Measurements from ENCODE around the gene SKIC3. TPM values are rescaled to one million over a fixed set of nuclear protein-coding genes. Genes with fewer than 3 reads are reported as not detected.

The SKIC3 gene
- total RNA-seq = 10 to 100 TPM; 94.6 to 99.9 TPM
- polyA plus RNA-seq = 10 to 100 TPM; 46.4 to 48.0 TPM

- peak within 1 kb of the TSS; percentile 61 to 84 for H3K4me3 ChIP-seq (ENCODE audit: low read length in 2 of 2)
- Mint-ChIP-seq H3K27ac (peak within 1 kb of the TSS; percentile 89 to 99 (median 96)), H3K36me3 (peaks cover 22 to 24% of the 10 kb centered on the region in 2 donors), H3K27me3 (no peaks in the 10 kb centered on the region), H3K9me3 (peaks cover 0 to 2% (median 0%) of the 10 kb centered on the region in 8 donors), H3K4me3 (peak within 1 kb of the TSS; percentile 92 to 100 (median 98)), H3K4me1 (peaks cover 32 to 53% (median 42%) of the 10 kb centered on the region in 4 donors)
- peaks cover 37% of the 10 kb centered on the region for H3K4me1 ChIP-seq (ENCODE audit: insufficient read depth, low read length)
- ChIA-PET CTCF (ENCODE audit: partially characterized antibody) (interaction anchor here (0.5 to 3.6 kb wide), 8 partner anchors 9 to 1259 kb away, joined by 3 to 20 read pairs (median 4); no protein-coding TSS in a partner anchor), POLR2A (ENCODE audit: partially characterized antibody) (interaction anchor here (0.6 to 4.2 kb wide), 13 partner anchors 10 to 1253 kb away, joined by 3 to 62 read pairs (median 3); partner anchors contain the start of genes ERAP1, GLRX, GPR150 and RFESD)
- peak within 1 kb of the TSS; percentile 70 for H3K27ac ChIP-seq (ENCODE audit: low read depth, low read length)
- no peaks in the 10 kb centered on the region for H3K9me3 ChIP-seq (ENCODE audit: control insufficient read depth in 1 of 2, low read length in 2 of 2)
- H3K36me3 ChIP-seq (ENCODE audit: insufficient read depth, low read length) = peaks cover 4% of the 10 kb centered on the region
- no peaks in the 10 kb centered on the region for H3K27me3 ChIP-seq (ENCODE audit: insufficient read depth, low read length)
- intact Hi-C loops (cut with micrococcal nuclease) = loop anchor here (1.0 to 10.0 kb wide), 10 partner anchors 37 to 1628 kb away; partner anchors contain the start of genes CAST, ELL2, GPR150 and LNPEP
- peak; percentile 95 to 98 (median 97) for DNase-seq
These were observed at the start of gene SKIC3, which contains the start of gene ARSK for GRCh38 chr5:95554647-95555548. TSS of gene SKIC3 (minus strand) at chr5:95554977. CDS start at chr5:95547150, 7,827 bp downstream. TSS of gene ARSK (plus strand) at chr5:95555101. CDS start at chr5:95555279, 178 bp downstream.

GRCh38 chr5:95600557-95600956, 45.8 kb upstream of the SKIC3 start:
- H3K36me3 Mint-ChIP-seq = peaks cover 19 to 25% of the 10 kb centered on the region in 2 donors
- H3K4me3 Mint-ChIP-seq = no peak overlapping the region
- H3K27ac ChIP-seq (ENCODE audit: low read depth, low read length) = no peak overlapping the region
- ChIA-PET POLR2A (ENCODE audit: partially characterized antibody) (no interaction called here), CTCF (ENCODE audit: partially characterized antibody) (no interaction called here)
- no peaks in the 10 kb centered on the region for H3K27me3 Mint-ChIP-seq
- peaks cover 4% of the 10 kb centered on the region for H3K36me3 ChIP-seq (ENCODE audit: insufficient read depth, low read length)
- no peaks in the 10 kb centered on the region for H3K9me3 Mint-ChIP-seq
- H3K4me1 Mint-ChIP-seq = peaks cover 0 to 15% (median 4%) of the 10 kb centered on the region in 4 donors
- intact Hi-C loops (cut with micrococcal nuclease) = no loop called here
- H3K27ac Mint-ChIP-seq = peak overlapping the region in 1 of 7 donors; percentile 28
- H3K4me1 ChIP-seq (ENCODE audit: insufficient read depth, low read length) = no peaks in the 10 kb centered on the region
- H3K27me3 ChIP-seq (ENCODE audit: insufficient read depth, low read length) = no peaks in the 10 kb centered on the region
- no peaks in the 10 kb centered on the region for H3K9me3 ChIP-seq (ENCODE audit: control insufficient read depth in 1 of 2, low read length in 2 of 2)
- DNase-seq = no peak
- H3K4me3 ChIP-seq (ENCODE audit: low read length in 2 of 2) = no peak overlapping the region

DNA sequence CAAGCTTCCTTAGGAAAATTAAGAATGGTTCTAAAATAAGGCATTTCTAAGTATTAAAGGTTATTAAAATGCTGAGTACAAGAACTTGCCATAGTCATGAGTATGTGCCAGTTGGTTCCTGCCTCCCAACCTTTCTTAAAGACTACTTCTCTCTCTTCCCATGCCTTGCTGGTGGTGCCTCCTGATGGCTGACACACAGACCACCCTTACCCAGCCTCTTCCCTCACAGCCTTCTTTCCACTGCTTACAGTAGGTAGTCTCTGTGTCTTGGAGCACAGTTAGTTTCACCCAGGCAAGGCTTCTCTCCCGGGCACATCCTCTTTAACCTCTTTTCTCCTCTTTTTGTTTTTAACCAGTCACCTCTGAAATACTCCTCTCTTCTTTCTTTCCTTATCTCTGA, 44.5 kb upstream of the SKIC3 start:
- ChIA-PET CTCF (ENCODE audit: partially characterized antibody) (no interaction called here), POLR2A (ENCODE audit: partially characterized antibody) (no interaction called here)
- Histone ChIP-seq H3K4me1 (ENCODE audit: insufficient read depth, low read length) (no peaks in the 10 kb centered on the region), H3K4me3 (ENCODE audit: low read length in 2 of 2) (no peak overlapping the region), H3K36me3 (ENCODE audit: insufficient read depth, low read length) (peaks cover 4% of the 10 kb centered on the region), H3K27ac (ENCODE audit: low read depth, low read length) (no peak overlapping the region), H3K9me3 (ENCODE audit: control insufficient read depth in 1 of 2, low read length in 2 of 2) (no peaks in the 10 kb centered on the region), H3K27me3 (ENCODE audit: insufficient read depth, low read length) (no peaks in the 10 kb centered on the region)
- Mint-ChIP-seq H3K4me3 (no peak overlapping the region), H3K27me3 (no peaks in the 10 kb centered on the region), H3K9me3 (no peaks in the 10 kb centered on the region), H3K27ac (peak overlapping the region in 3 of 7 donors; percentile 42 to 85 (median 82)), H3K36me3 (peaks cover 17 to 20% of the 10 kb centered on the region in 2 donors), H3K4me1 (peaks cover 0 to 15% (median 3%) of the 10 kb centered on the region in 4 donors)
- no peak for DNase-seq
- intact Hi-C loops (cut with micrococcal nuclease) = no loop called here

DNA sequence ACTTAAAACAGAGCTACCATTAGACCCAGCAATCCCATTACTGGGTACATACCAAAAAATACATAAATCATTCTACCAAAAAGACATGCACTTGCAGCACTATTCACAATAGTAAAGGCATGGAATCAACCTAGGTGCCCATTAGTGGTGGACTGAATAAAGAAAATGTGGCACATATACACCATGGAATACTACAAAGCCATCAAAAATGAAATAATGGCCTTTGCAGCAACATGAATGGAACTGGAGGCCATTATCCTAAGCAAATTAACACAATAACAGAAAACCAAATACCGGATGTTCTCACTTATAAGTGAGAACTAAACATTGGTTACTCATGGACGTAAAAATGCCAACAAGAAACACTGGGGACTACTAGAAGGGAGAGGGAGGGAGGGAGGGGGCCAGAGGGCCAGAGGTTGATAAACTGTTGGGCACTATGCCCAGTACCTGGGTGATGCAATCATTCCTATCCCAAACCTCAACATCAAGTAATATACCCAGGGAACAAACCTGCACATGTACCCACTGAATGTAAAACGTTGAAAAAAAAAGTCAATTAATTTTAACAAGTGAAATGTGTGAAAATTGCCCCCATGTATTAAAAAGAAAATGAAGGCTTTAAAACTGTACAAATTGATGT, 40.6 kb upstream of the SKIC3 start:
- Mint-ChIP-seq H3K36me3 (peaks cover 10 to 20% of the 10 kb centered on the region in 2 donors), H3K4me1 (peaks cover 13 to 26% (median 16%) of the 10 kb centered on the region in 4 donors), H3K9me3 (no peaks in the 10 kb centered on the region), H3K4me3 (no peak overlapping the region), H3K27ac (no peak overlapping the region), H3K27me3 (no peaks in the 10 kb centered on the region)
- no peaks in the 10 kb centered on the region for H3K36me3 ChIP-seq (ENCODE audit: insufficient read depth, low read length)
- H3K4me1 ChIP-seq (ENCODE audit: insufficient read depth, low read length) = peaks cover 15% of the 10 kb centered on the region
- POLR2A ChIA-PET (ENCODE audit: partially characterized antibody) = no interaction called here
- no peaks in the 10 kb centered on the region for H3K9me3 ChIP-seq (ENCODE audit: control insufficient read depth in 1 of 2, low read length in 2 of 2)
- DNase-seq = no peak
- intact Hi-C loops (cut with micrococcal nuclease) = no loop called here
- H3K27me3 ChIP-seq (ENCODE audit: insufficient read depth, low read length) = no peaks in the 10 kb centered on the region
- H3K27ac ChIP-seq (ENCODE audit: low read depth, low read length) = no peak overlapping the region
- CTCF ChIA-PET (ENCODE audit: partially characterized antibody) = no interaction called here
- H3K4me3 ChIP-seq (ENCODE audit: low read length in 2 of 2) = no peak overlapping the region

- Mint-ChIP-seq H3K27me3 (no peaks in the 10 kb centered on the region), H3K9me3 (no peaks in the 10 kb centered on the region), H3K27ac (peak overlapping the region in 5 of 7 donors; percentile 13 to 85 (median 68)), H3K4me3 (no peak overlapping the region), H3K4me1 (peaks cover 16 to 24% (median 20%) of the 10 kb centered on the region in 4 donors), H3K36me3 (peaks cover 7 to 16% of the 10 kb centered on the region in 2 donors)
- no peaks in the 10 kb centered on the region for H3K27me3 ChIP-seq (ENCODE audit: insufficient read depth, low read length)
- no peaks in the 10 kb centered on the region for H3K9me3 ChIP-seq (ENCODE audit: control insufficient read depth in 1 of 2, low read length in 2 of 2)
- H3K36me3 ChIP-seq (ENCODE audit: insufficient read depth, low read length) = no peaks in the 10 kb centered on the region
- peaks cover 17% of the 10 kb centered on the region for H3K4me1 ChIP-seq (ENCODE audit: insufficient read depth, low read length)
- intact Hi-C loops (cut with micrococcal nuclease) = loop anchor here (5.0 kb wide), 1 partner anchor 34 kb away; the partner anchor contains the start of gene ARSK
- no peak for DNase-seq
- no peak overlapping the region for H3K27ac ChIP-seq (ENCODE audit: low read depth, low read length)
- CTCF ChIA-PET (ENCODE audit: partially characterized antibody) = no interaction called here
- POLR2A ChIA-PET (ENCODE audit: partially characterized antibody) = no interaction called here
- H3K4me3 ChIP-seq (ENCODE audit: low read length in 2 of 2) = no peak overlapping the region
These were observed 36.7 kb upstream of the SKIC3 start for GRCh38 chr5:95591490-95591901.

- Histone ChIP-seq H3K4me1 (ENCODE audit: insufficient read depth, low read length) (peaks cover 17% of the 10 kb centered on the region), H3K27ac (ENCODE audit: low read depth, low read length) (no peak overlapping the region), H3K27me3 (ENCODE audit: insufficient read depth, low read length) (no peaks in the 10 kb centered on the region), H3K36me3 (ENCODE audit: insufficient read depth, low read length) (no peaks in the 10 kb centered on the region), H3K9me3 (ENCODE audit: control insufficient read depth in 1 of 2, low read length in 2 of 2) (no peaks in the 10 kb centered on the region), H3K4me3 (ENCODE audit: low read length in 2 of 2) (no peak overlapping the region)
- POLR2A ChIA-PET (ENCODE audit: partially characterized antibody) = no interaction called here
- DNase-seq = peak in 2 of 5 donors; percentile 1
- H3K4me1 Mint-ChIP-seq = peaks cover 16 to 24% (median 20%) of the 10 kb centered on the region in 4 donors
- CTCF ChIA-PET (ENCODE audit: partially characterized antibody) = no interaction called here
- H3K9me3 Mint-ChIP-seq = no peaks in the 10 kb centered on the region
- intact Hi-C loops (cut with micrococcal nuclease) = loop anchor here (5.0 kb wide), 1 partner anchor 34 kb away; the partner anchor contains the start of gene ARSK
- H3K27ac Mint-ChIP-seq = peak overlapping the region; percentile 3 to 85 (median 60)
- no peaks in the 10 kb centered on the region for H3K27me3 Mint-ChIP-seq
- H3K36me3 Mint-ChIP-seq = peaks cover 7 to 16% of the 10 kb centered on the region in 2 donors
- peak overlapping the region in 4 of 8 donors; percentile 8 to 62 (median 61) for H3K4me3 Mint-ChIP-seq
These were observed 36.1 kb upstream of the SKIC3 start for GRCh38 chr5:95590880-95591279.

GRCh38 chr5:95583992-95584391, 29.2 kb upstream of the SKIC3 start:
- intact Hi-C loops (cut with micrococcal nuclease) = no loop called here
- no peaks in the 10 kb centered on the region for H3K27me3 Mint-ChIP-seq
- no peaks in the 10 kb centered on the region for H3K9me3 Mint-ChIP-seq
- no peak overlapping the region for H3K27ac Mint-ChIP-seq
- no peaks in the 10 kb centered on the region for H3K4me1 ChIP-seq (ENCODE audit: insufficient read depth, low read length)
- H3K36me3 ChIP-seq (ENCODE audit: insufficient read depth, low read length) = peaks cover 7% of the 10 kb centered on the region
- H3K4me3 ChIP-seq (ENCODE audit: low read length in 2 of 2) = no peak overlapping the region
- DNase-seq = no peak
- ChIA-PET CTCF (ENCODE audit: partially characterized antibody) (no interaction called here), POLR2A (ENCODE audit: partially characterized antibody) (no interaction called here)
- H3K36me3 Mint-ChIP-seq = peaks cover 17 to 31% of the 10 kb centered on the region in 2 donors
- H3K27ac ChIP-seq (ENCODE audit: low read depth, low read length) = no peak overlapping the region
- no peaks in the 10 kb centered on the region for H3K27me3 ChIP-seq (ENCODE audit: insufficient read depth, low read length)
- peaks cover 0 to 2% (median under 1%) of the 10 kb centered on the region in 4 donors for H3K4me1 Mint-ChIP-seq
- no peak overlapping the region for H3K4me3 Mint-ChIP-seq
- H3K9me3 ChIP-seq (ENCODE audit: control insufficient read depth in 1 of 2, low read length in 2 of 2) = no peaks in the 10 kb centered on the region
